SK-N-SH (cell line): ENCODE data around the gene STK11IP. TPM values are rescaled to one million over a fixed set of nuclear protein-coding genes. Genes with fewer than 3 reads are reported as not detected.

Experiments used
- CTCF ChIA-PET: fragments of 300-600, 350-600 bp; formaldehyde crosslinking; extraction: SDS; loops from one replicate; lab custom pipeline; 2021; lab: Yijun Ruan, JAX
- POLR2A ChIA-PET: fragments of 350-600 bp; sonication (Branson Sonifier 250); formaldehyde crosslinking; extraction: SDS; loops from one replicate; lab custom pipeline; 2020; ENCODE audit warnings: antibody characterized with exemption, inconsistent platforms; lab: Yijun Ruan, JAX
- DNase-seq: peaks from one replicate; pipeline ENCODE4 v3.0.0; 2012
- H2AFZ ChIP-seq: fragments of 200-600 bp; sonication (generic); 2 replicates; pipeline ENCODE4 v1.8.1; 2016; ENCODE audit warnings: antibody characterized with exemption, mild to moderate bottlenecking, low read depth
- H3F3A ChIP-seq: fragments of 200-600 bp; sonication (generic); replicated peaks from 2 replicates; pipeline ENCODE3; 2016; ENCODE audit warnings: antibody characterized with exemption, mild to moderate bottlenecking; ENCODE audit not compliant: insufficient read depth
- H3K27ac ChIP-seq, 2 experiments: fragments of 200-500 bp in 1 of 2; fragments of 200-600 bp in 1 of 2; sonication (Bioruptor generic) in 1 of 2; sonication (generic), shearing (Covaris generic) in 1 of 2; 2 replicates each; pipeline versions ENCODE4 v1.5.1 to v1.6.1; 2014 to 2016; ENCODE audit warnings: low read depth in 2 of 2, inconsistent platforms in 1 of 2, low read length in 1 of 2, mild to moderate bottlenecking in 1 of 2, mixed read lengths in 1 of 2
- H3K27me3 ChIP-seq: fragments of 200-600 bp; sonication (generic), shearing (Covaris generic); 2 replicates; pipeline ENCODE4 v1.6.1; 2016; ENCODE audit warnings: mixed run types; ENCODE audit not compliant: insufficient read depth
- H3K36me3 ChIP-seq, 2 experiments: fragments of 200-500 bp in 1 of 2; fragments of 200-600 bp in 1 of 2; sonication (Bioruptor generic) in 1 of 2; sonication (generic) in 1 of 2; replicated peaks in 1 of 2; 2 replicates each; pipeline versions ENCODE3 to v1.5.1; 2014 to 2016; ENCODE audit warnings: low read length in 1 of 2, mild to moderate bottlenecking in 1 of 2; ENCODE audit not compliant: insufficient read depth in 2 of 2, control insufficient read depth in 1 of 2
- H3K4me1 ChIP-seq, 2 experiments: fragments of 200-500 bp in 1 of 2; fragments of 200-600 bp in 1 of 2; sonication (Bioruptor generic) in 1 of 2; sonication (generic), shearing (Covaris generic) in 1 of 2; 2 replicates each; pipeline versions ENCODE4 v1.5.1 to v1.6.1; 2014 to 2016; ENCODE audit warnings: low read depth in 1 of 2, low read length in 1 of 2, mixed run types in 1 of 2; ENCODE audit not compliant: insufficient read depth in 2 of 2, control insufficient read depth in 1 of 2
- H3K4me2 ChIP-seq: fragments of 200-600 bp; sonication (generic), shearing (Covaris generic); 2 replicates; pipeline ENCODE4 v1.6.1; 2017; ENCODE audit warnings: mixed run types
- H3K4me3 ChIP-seq, 2 experiments: fragments of 200-500 bp in 1 of 2; fragments of 200-600 bp in 1 of 2; sonication (Bioruptor generic) in 1 of 2; sonication (generic), shearing (Covaris generic) in 1 of 2; 2 replicates each; pipeline versions ENCODE4 v1.5.1 to v1.8.1; 2014 to 2016; ENCODE audit warnings: low read depth in 2 of 2, inconsistent platforms in 1 of 2, low read length in 1 of 2, mild to moderate bottlenecking in 1 of 2, mixed read lengths in 1 of 2, moderate library complexity in 1 of 2
- H3K79me2 ChIP-seq: fragments of 200-600 bp; sonication (generic); 2 replicates; pipeline ENCODE4 v1.8.1; 2017; ENCODE audit warnings: mild to moderate bottlenecking; ENCODE audit not compliant: insufficient read depth
- H3K9ac ChIP-seq: fragments of 200-600 bp; sonication (generic); 2 replicates; pipeline ENCODE4 v1.6.1; 2017; ENCODE audit warnings: mixed run types
- H3K9me2 ChIP-seq: fragments of 200-600 bp; sonication (generic); 2 replicates; pipeline ENCODE4 v1.6.1; 2017; ENCODE audit warnings: mixed run types
- H3K9me3 ChIP-seq: fragments of 200-600 bp; sonication (generic); 2 replicates; pipeline ENCODE4 v1.6.1; 2017; ENCODE audit warnings: mixed run types, mild to moderate bottlenecking, moderate library complexity
- H4K20me1 ChIP-seq: fragments of 200-600 bp; sonication (generic); 2 replicates; pipeline ENCODE4 v1.6.1; 2017; ENCODE audit warnings: mild to moderate bottlenecking, mixed run types; ENCODE audit not compliant: insufficient read depth
- CHD2 ChIP-seq: fragments of 150-350 bp; IDR thresholded peaks from 2 replicates; pipeline ENCODE4 v1.6.1; 2018; ENCODE audit warnings: low read length; ENCODE audit not compliant: partially characterized antibody
- ELF1 ChIP-seq: IDR thresholded peaks from 2 replicates; pipeline ENCODE4 v1.4.0; 2012
- EP300 ChIP-seq, 2 experiments: IDR thresholded peaks; 2 replicates each; pipeline versions ENCODE4 v1.4.0 to v1.6.1; 2012; ENCODE audit warnings: borderline replicate concordance in 1 of 2, low read depth in 1 of 2, low read length in 1 of 2
- FOSL2 ChIP-seq: IDR thresholded peaks from 2 replicates; pipeline ENCODE4 v1.4.0; 2012; ENCODE audit warnings: low read depth, mild to moderate bottlenecking, moderate library complexity, borderline replicate concordance
- GATA2 ChIP-seq: sonication (generic); formaldehyde crosslinking; IDR thresholded peaks from 2 replicates; pipeline ENCODE4 v1.5.0; 2020; ENCODE audit warnings: mild to moderate bottlenecking, missing genetic modification reagents
- IRF3 ChIP-seq: fragments of 150-350 bp; IDR thresholded peaks from 2 replicates; pipeline ENCODE4 v1.6.1; 2016; ENCODE audit warnings: mild to moderate bottlenecking, low read depth, low read length
- MEF2A ChIP-seq: IDR thresholded peaks from 2 replicates; pipeline ENCODE4 v1.4.0; 2012; ENCODE audit warnings: low read depth, borderline replicate concordance
- NFIC ChIP-seq: IDR thresholded peaks from 2 replicates; pipeline ENCODE4 v1.4.0; 2012; ENCODE audit warnings: borderline replicate concordance
- POLR2AphosphoS5 ChIP-seq: IDR thresholded peaks from 2 replicates; pipeline ENCODE4 v1.6.1; 2012; ENCODE audit warnings: low read depth, low read length
- RAD21 ChIP-seq: IDR thresholded peaks from 2 replicates; pipeline ENCODE4 v1.6.1; 2012; ENCODE audit warnings: mild to moderate bottlenecking, low read length
- RCOR1 ChIP-seq: fragments of 150-350 bp; IDR thresholded peaks from 2 replicates; pipeline ENCODE4 v1.6.1; 2017; ENCODE audit warnings: antibody characterized with exemption, low read length
- REST ChIP-seq: IDR thresholded peaks from 2 replicates; pipeline ENCODE4 v1.6.1; 2012; ENCODE audit warnings: mild to moderate bottlenecking, low read depth, low read length, moderate library complexity
- RFX5 ChIP-seq: IDR thresholded peaks from 2 replicates; pipeline ENCODE4 v1.6.1; 2012; ENCODE audit warnings: mild to moderate bottlenecking, improper control_type of control experiment, low read length
- TAF1 ChIP-seq: IDR thresholded peaks from 2 replicates; pipeline ENCODE4 v1.6.1; 2012; ENCODE audit warnings: low read depth, mild to moderate bottlenecking, low read length, moderate library complexity, borderline replicate concordance
- TEAD4 ChIP-seq: IDR thresholded peaks from 2 replicates; pipeline ENCODE4 v1.4.0; 2012; ENCODE audit warnings: mild to moderate bottlenecking, borderline replicate concordance; ENCODE audit not compliant: insufficient read depth
- USF2 ChIP-seq: fragments of 150-350 bp; IDR thresholded peaks from 2 replicates; pipeline ENCODE4 v1.6.1; 2017; ENCODE audit warnings: antibody characterized with exemption, low read length, low read depth, borderline replicate concordance
- YY1 ChIP-seq: IDR thresholded peaks from 2 replicates; pipeline ENCODE4 v1.4.0; 2012; ENCODE audit warnings: low read depth, mild to moderate bottlenecking
- WGBS: methylation state at CpG from one replicate; pipeline ENCODE4 v1.1.6; 2017; ENCODE audit warnings: low lambda C conversion rate; 5-methylcytosine and 5-hydroxymethylcytosine counted together
- polyA plus RNA-seq, 3 experiments: library from polyadenylated mRNA; depleted of rRNA; stranded (reverse); fragments of >200 nt; gene quantifications; 2 replicates each; pipeline ENCODE4 v1.2.3, GENCODE V29; 2012

STK11IP gene
- polyA plus RNA-seq, 1 of the 3 experiments (the other 2 are of a cell fraction), result 22.9 TPM

- Histone ChIP-seq H3K4me2 (no peak overlapping the region), H3K9me2 (no peaks in the 10 kb centered on the region), H3F3A (no peaks in the 10 kb centered on the region), H3K9ac (no peak overlapping the region), H2AFZ (no peak overlapping the region), H3K36me3 (no peaks in the 10 kb centered on the region), H3K79me2 (no peaks in the 10 kb centered on the region), H3K27ac (no peak overlapping the region), H4K20me1 (no peaks in the 10 kb centered on the region), H3K27me3 (no peaks in the 10 kb centered on the region), H3K9me3 (no peaks in the 10 kb centered on the region), H3K4me1 (peaks cover 0 to 6% of the 10 kb centered on the region in 2 experiments; a peak in 1 of 4 replicates), H3K4me3 (no peak overlapping the region)
- 81% methylated on average over 2 of the region's 2 CpGs for WGBS
- TF ChIP-seq NFIC (no peak), FOSL2 (no peak), RCOR1 (no peak), EP300 (IDR thresholded peaks at IDR 0.05; ENCODE audit: borderline replicate concordance in 1 of 2, low read depth in 1 of 2, low read length in 1 of 2) (no peak), POLR2AphosphoS5 (no peak), IRF3 (no peak), RAD21 (no peak), CHD2 (no peak), REST (no peak), ELF1 (no peak), MEF2A (no peak), RFX5 (no peak), GATA2 (CRISPR knock-in tag) (no peak), USF2 (no peak), TAF1 (no peak), YY1 (no peak), TEAD4 (no peak)
- ChIA-PET CTCF (interaction anchor here (1.0 to 1.1 kb wide), 2 partner anchors 9 to 81 kb away, joined by 3 to 4 read pairs; no protein-coding TSS in a partner anchor), POLR2A (no interaction called here)
- DNase-seq, result no peak
Observed at GRCh38 chr2:219622472-219622871, 24.8 kb downstream of the STK11IP start.
